Right cardiac atrium (tissue), 5 donors: ENCODE results near the gene ACBD7. TPM values are rescaled to one million over a fixed set of nuclear protein-coding genes. Genes with fewer than 3 reads are reported as not detected.

Experiments
- polyA plus RNA-seq: library from polyadenylated mRNA; stranded (reverse); fragments of 200-250 nt; gene quantifications from one replicate; pipeline ENCODE4 v1.2.3, GENCODE V29; 2013
- total RNA-seq, 4 donors: library from RNA; stranded (reverse); fragmentation: NEBNext Ultra II Directional; extraction: Animal tissue kit (Norgen Biotek cat#: 25700); gene quantifications; one replicate each; pipeline ENCODE4 v1.2.1, GENCODE V29; 2021
- donor health status: healthy with polysubstance abuse.
- donor health status: DM: no; HTN: yes; CAD: no.
- donor health status: DM: no; HTN: no; CAD: no.
- donor health status: DM: no; HTN: yes; CAD: no; lungs with severe emphysema.
- donor health status: DM: yes; HTN: yes; CAD: no.

Gene ACBD7
- total and polyA plus RNA-seq, 5 donors: not detected

Other genes starting within 250 kb of the ACBD7 start
- 1 to 10 TPM; 4.4 to 7.3 (median 5.7) TPM for gene SUV39H2, start 209.9 kb downstream of the ACBD7 start, total RNA-seq
- gene SUV39H2, start 209.9 kb downstream of the ACBD7 start, polyA plus RNA-seq: 1.7 TPM
- gene DCLRE1C, start 134.7 kb downstream of the ACBD7 start, total RNA-seq: 1 to 10 TPM; 3.8 to 4.6 (median 4.3) TPM
- 2.2 TPM for gene DCLRE1C, start 134.7 kb downstream of the ACBD7 start, polyA plus RNA-seq
- not detected for gene MEIG1, start 129.4 kb downstream of the ACBD7 start, total RNA-seq
- gene MEIG1, start 129.4 kb downstream of the ACBD7 start, polyA plus RNA-seq: 0.34 TPM
- gene OLAH, start 44.8 kb downstream of the ACBD7 start, total RNA-seq: under 1 TPM in 1 of 4 donors, not detected in 3; 0.51 TPM
- gene OLAH, start 44.8 kb downstream of the ACBD7 start, polyA plus RNA-seq: 0.16 TPM
- gene RPP38, start 8.6 kb upstream of the ACBD7 start, total RNA-seq: 10 to 100 TPM in 1 of 4 donors, 1 to 10 TPM in 3; 8.3 to 12.2 (median 9.8) TPM
- 12.7 TPM for gene RPP38, start 8.6 kb upstream of the ACBD7 start, polyA plus RNA-seq
- gene NMT2, start 79.9 kb upstream of the ACBD7 start, total RNA-seq: 10 to 100 TPM; 10.1 to 11.9 (median 11.1) TPM
- 7.0 TPM for gene NMT2, start 79.9 kb upstream of the ACBD7 start, polyA plus RNA-seq